ENCODE results near the gene GNAT3.

GRCh38 chr7:80499350-80499953 is 12.4 kb downstream of the GNAT3 start:
- TF ChIP-seq CTCF (IDR thresholded peaks at IDR 0.05) (no peak), POLR2A (IDR thresholded peaks at IDR 0.05) (no peak)

Data from Peyer's patch (tissue), 4 donors.